DMS79 (cell line): Measurements from ENCODE around the gene STAT5B.
"Not testable (repeated sequence)": the region's sequence is repeated elsewhere in the genome, so short reads cannot be mapped to it uniquely, and the experiment has no call there.

Experiments
- DNase-seq: peaks from one replicate; lab custom pipeline; 2025; lab: John Stamatoyannopoulos, UW

Gene STAT5B

GRCh38 chr17:42305543-42306384 lies 29.6 kb upstream of the STAT5B start:
- DNase-seq = no peak

- DNase-seq = not testable (repeated sequence)
Observed at GRCh38 chr17:42305031-42305330, 28.8 kb upstream of the STAT5B start.

- no peak for DNase-seq
Observed at GRCh38 chr17:42304187-42305030, 28.2 kb upstream of the STAT5B start.

GRCh38 chr17:42303694-42304093 lies 27.5 kb upstream of the STAT5B start:
- DNase-seq = no peak

GRCh38 chr17:42301022-42301421 lies 24.8 kb upstream of the STAT5B start:
- no peak for DNase-seq

- DNase-seq = not testable (repeated sequence)
Observed at GRCh38 chr17:42299913-42300312, 23.7 kb upstream of the STAT5B start.

GRCh38 chr17:42299361-42299760 lies 23.2 kb upstream of the STAT5B start:
- DNase-seq = not testable (repeated sequence)

GRCh38 chr17:42297775-42298174 lies 21.6 kb upstream of the STAT5B start:
- DNase-seq = not testable (repeated sequence)

GRCh38 chr17:42296012-42296411 lies 19.8 kb upstream of the STAT5B start:
- DNase-seq = no peak

- DNase-seq = no peak
Observed at GRCh38 chr17:42294469-42295398, 18.5 kb upstream of the STAT5B start.

GRCh38 chr17:42291129-42291528 lies 14.9 kb upstream of the STAT5B start:
- DNase-seq = no peak

GRCh38 chr17:42290577-42290976 lies 14.4 kb upstream of the STAT5B start:
- DNase-seq = no peak

- no peak for DNase-seq
Observed at GRCh38 chr17:42289611-42290181, 13.5 kb upstream of the STAT5B start.

- DNase-seq = peak; percentile 38
Observed at GRCh38 chr17:42288803-42289610, 12.8 kb upstream of the STAT5B start.

GRCh38 chr17:42287977-42288802 lies 12.0 kb upstream of the STAT5B start, which contains the start of gene STAT5A:
Gene STAT5A (plus strand): TSS chr17:42288498. CDS start chr17:42289412, 914 bp downstream.
- peak; percentile 21 for DNase-seq

- DNase-seq = no peak
Observed at GRCh38 chr17:42287305-42287976, 11.2 kb upstream of the STAT5B start.

- no peak for DNase-seq
Observed at GRCh38 chr17:42286411-42287221, 10.4 kb upstream of the STAT5B start.

GRCh38 chr17:42285346-42286050 lies 9.3 kb upstream of the STAT5B start:
- DNase-seq = no peak
